ENCODE data around the gene PLD4. TPM values are rescaled to one million over a fixed set of nuclear protein-coding genes. Genes with fewer than 3 reads are reported as not detected.
"Not testable (repeated sequence)": the region's sequence is repeated elsewhere in the genome, so short reads cannot be mapped to it uniquely, and the experiment has no call there.

PLD4 gene
- total RNA-seq, 1 donor = 25.6 TPM

- no peak for DNase-seq (ENCODE audit: low read depth in 2 of 3, low spot score in 2 of 3)
These were observed 13.8 kb downstream of the PLD4 start for GRCh38 chr14:104938436-104938835.

- DNase-seq (ENCODE audit: low read depth in 2 of 3, low spot score in 2 of 3) = no peak
These were observed 14.3 kb downstream of the PLD4 start for GRCh38 chr14:104938960-104939359.

- DNase-seq (ENCODE audit: low read depth in 2 of 3, low spot score in 2 of 3) = no peak
These were observed 15.2 kb downstream of the PLD4 start for GRCh38 chr14:104939666-104940410.

- no peak for DNase-seq (ENCODE audit: low read depth in 2 of 3, low spot score in 2 of 3)
These were observed 16.0 kb downstream of the PLD4 start for GRCh38 chr14:104940526-104941150.

- no peak for DNase-seq (ENCODE audit: low read depth in 2 of 3, low spot score in 2 of 3)
These were observed 17.1 kb downstream of the PLD4 start for GRCh38 chr14:104941508-104942365.

GRCh38 chr14:104942586-104942985 lies 17.9 kb downstream of the PLD4 start:
- no peak for DNase-seq (ENCODE audit: low read depth in 2 of 3, low spot score in 2 of 3)

GRCh38 chr14:104943216-104944015 lies 18.7 kb downstream of the PLD4 start:
- not testable (repeated sequence) for DNase-seq (ENCODE audit: low read depth in 2 of 3, low spot score in 2 of 3)

GRCh38 chr14:104944016-104944308 lies 19.3 kb downstream of the PLD4 start:
- not testable (repeated sequence) for DNase-seq (ENCODE audit: low read depth in 2 of 3, low spot score in 2 of 3)

- not testable (repeated sequence) for DNase-seq (ENCODE audit: low read depth in 2 of 3, low spot score in 2 of 3)
These were observed 19.9 kb downstream of the PLD4 start for GRCh38 chr14:104944436-104945205.

- not testable (repeated sequence) for DNase-seq (ENCODE audit: low read depth in 2 of 3, low spot score in 2 of 3)
These were observed 20.6 kb downstream of the PLD4 start for GRCh38 chr14:104945266-104945665.

- DNase-seq (ENCODE audit: low read depth in 2 of 3, low spot score in 2 of 3) = not testable (repeated sequence)
These were observed 21.6 kb downstream of the PLD4 start for GRCh38 chr14:104945986-104946965.

GRCh38 chr14:104947201-104947600 lies 22.5 kb downstream of the PLD4 start:
- not testable (repeated sequence) for DNase-seq (ENCODE audit: low read depth in 2 of 3, low spot score in 2 of 3)

GRCh38 chr14:104947881-104948735 lies 23.4 kb downstream of the PLD4 start:
- DNase-seq (ENCODE audit: low read depth in 2 of 3, low spot score in 2 of 3) = not testable (repeated sequence)

GRCh38 chr14:104948736-104949031 lies 24.0 kb downstream of the PLD4 start:
- DNase-seq (ENCODE audit: low read depth in 2 of 3, low spot score in 2 of 3) = no peak

GRCh38 chr14:104949406-104949955 lies 24.8 kb downstream of the PLD4 start:
- not testable (repeated sequence) for DNase-seq (ENCODE audit: low read depth in 2 of 3, low spot score in 2 of 3)

GRCh38 chr14:104950021-104950420 lies 25.3 kb downstream of the PLD4 start:
- no peak for DNase-seq (ENCODE audit: low read depth in 2 of 3, low spot score in 2 of 3)

- not testable (repeated sequence) for DNase-seq (ENCODE audit: low read depth in 2 of 3, low spot score in 2 of 3)
These were observed 26.0 kb downstream of the PLD4 start for GRCh38 chr14:104950701-104951100.

Measured in hematopoietic multipotent progenitor cell (in vitro differentiated cells).